Measurements from ENCODE around the gene STAT3.
"Not testable (repeated sequence)": the region's sequence is repeated elsewhere in the genome, so short reads cannot be mapped to it uniquely, and the experiment has no call there.

STAT3 gene

GRCh38 chr17:42380935-42381334, 7.3 kb downstream of the STAT3 start:
- no peak for DNase-seq

- DNase-seq = no peak
These were observed 9.2 kb downstream of the STAT3 start for GRCh38 chr17:42378959-42379594.

- no peak for DNase-seq
These were observed 9.8 kb downstream of the STAT3 start for GRCh38 chr17:42378359-42378958.

GRCh38 chr17:42373896-42374295, 14.3 kb downstream of the STAT3 start:
- DNase-seq = no peak

- no peak for DNase-seq
These were observed 16.1 kb downstream of the STAT3 start for GRCh38 chr17:42372142-42372541.

GRCh38 chr17:42368797-42369561, 19.3 kb downstream of the STAT3 start:
- not testable (repeated sequence) for DNase-seq

- DNase-seq = not testable (repeated sequence)
These were observed 19.9 kb downstream of the STAT3 start for GRCh38 chr17:42368310-42368709.

GRCh38 chr17:42366176-42367023, 21.8 kb downstream of the STAT3 start:
- not testable (repeated sequence) for DNase-seq

- no peak for DNase-seq
These were observed 23.1 kb downstream of the STAT3 start for GRCh38 chr17:42365136-42365535.

GRCh38 chr17:42363767-42364585, 24.3 kb downstream of the STAT3 start:
- DNase-seq = no peak

GRCh38 chr17:42363231-42363630, 25.0 kb downstream of the STAT3 start:
- no peak for DNase-seq

GRCh38 chr17:42362245-42362961, 25.8 kb downstream of the STAT3 start:
- DNase-seq = peak; percentile 60

GRCh38 chr17:42361781-42362186, 26.5 kb downstream of the STAT3 start:
- DNase-seq = no peak

- DNase-seq = not testable (repeated sequence)
These were observed 27.9 kb downstream of the STAT3 start for GRCh38 chr17:42360388-42360787.

GRCh38 chr17:42359133-42359532, 29.1 kb downstream of the STAT3 start:
- no peak for DNase-seq

GRCh38 chr17:42358434-42358833, 29.8 kb downstream of the STAT3 start:
- no peak for DNase-seq

GRCh38 chr17:42354956-42355843, 33.0 kb downstream of the STAT3 start:
- no peak for DNase-seq

GRCh38 chr17:42348104-42348503, 40.1 kb downstream of the STAT3 start:
- DNase-seq = no peak

- DNase-seq = no peak
These were observed 40.6 kb downstream of the STAT3 start for GRCh38 chr17:42347606-42348005.

GRCh38 chr17:42347198-42347597, 41.0 kb downstream of the STAT3 start:
- no peak for DNase-seq
